GM12873 (cell line): ENCODE measurements around the gene KHSRP.

Experiments
- TF ChIP-seq, protein P1 (sequence below): IDR thresholded peaks from 2 replicates; pipeline ENCODE4 v1.5.1; 2012; ENCODE audit warnings: low read depth, mild to moderate bottlenecking, moderate library complexity, low read length, control low read depth; ENCODE audit not compliant: insufficient read depth; ENCODE audit errors: missing control alignments

The KHSRP gene

DNA sequence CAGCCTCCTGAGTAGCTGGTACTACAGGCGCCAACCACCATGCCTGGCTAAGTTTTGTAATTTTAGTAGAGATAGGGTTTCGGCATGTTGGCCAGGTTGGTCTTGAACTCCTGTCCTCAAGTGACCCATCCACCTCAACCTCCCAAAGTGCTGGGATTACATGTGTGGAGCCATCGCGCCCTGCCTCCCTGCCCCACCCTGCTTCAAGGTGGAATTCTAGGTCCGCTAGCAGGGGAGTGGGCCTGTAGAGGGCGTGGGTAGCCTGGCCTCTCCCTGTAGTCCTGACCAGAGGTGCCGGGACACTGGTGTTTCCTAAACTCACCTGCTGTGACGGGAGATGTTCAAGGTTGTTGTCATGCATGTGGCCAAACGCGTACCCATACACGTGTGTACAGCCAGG, 8.6 kb upstream of the KHSRP start:
- TF ChIP-seq, protein P1, sequence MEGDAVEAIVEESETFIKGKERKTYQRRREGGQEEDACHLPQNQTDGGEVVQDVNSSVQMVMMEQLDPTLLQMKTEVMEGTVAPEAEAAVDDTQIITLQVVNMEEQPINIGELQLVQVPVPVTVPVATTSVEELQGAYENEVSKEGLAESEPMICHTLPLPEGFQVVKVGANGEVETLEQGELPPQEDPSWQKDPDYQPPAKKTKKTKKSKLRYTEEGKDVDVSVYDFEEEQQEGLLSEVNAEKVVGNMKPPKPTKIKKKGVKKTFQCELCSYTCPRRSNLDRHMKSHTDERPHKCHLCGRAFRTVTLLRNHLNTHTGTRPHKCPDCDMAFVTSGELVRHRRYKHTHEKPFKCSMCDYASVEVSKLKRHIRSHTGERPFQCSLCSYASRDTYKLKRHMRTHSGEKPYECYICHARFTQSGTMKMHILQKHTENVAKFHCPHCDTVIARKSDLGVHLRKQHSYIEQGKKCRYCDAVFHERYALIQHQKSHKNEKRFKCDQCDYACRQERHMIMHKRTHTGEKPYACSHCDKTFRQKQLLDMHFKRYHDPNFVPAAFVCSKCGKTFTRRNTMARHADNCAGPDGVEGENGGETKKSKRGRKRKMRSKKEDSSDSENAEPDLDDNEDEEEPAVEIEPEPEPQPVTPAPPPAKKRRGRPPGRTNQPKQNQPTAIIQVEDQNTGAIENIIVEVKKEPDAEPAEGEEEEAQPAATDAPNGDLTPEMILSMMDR, result no peak

DNA sequence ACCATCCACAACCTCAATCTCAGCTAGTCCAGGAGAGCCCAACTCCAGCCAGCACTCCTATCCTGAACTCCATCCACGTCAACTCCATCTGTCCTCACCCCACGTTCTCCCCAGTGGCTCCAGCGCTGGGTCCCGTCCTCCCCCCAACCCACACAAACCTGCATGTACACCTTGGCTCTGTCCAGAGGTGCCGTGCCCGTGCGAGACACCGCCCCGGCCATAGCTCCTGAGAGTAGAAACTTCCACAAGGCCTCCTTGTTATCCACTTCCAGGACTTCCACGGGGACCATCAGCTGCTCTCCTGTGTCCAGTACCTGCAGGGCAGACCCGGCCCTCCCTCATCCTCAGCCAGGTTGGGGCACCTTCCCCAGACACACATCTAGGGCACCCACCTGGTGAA, 7.3 kb upstream of the KHSRP start:
- TF ChIP-seq, protein P1, result no peak

DNA sequence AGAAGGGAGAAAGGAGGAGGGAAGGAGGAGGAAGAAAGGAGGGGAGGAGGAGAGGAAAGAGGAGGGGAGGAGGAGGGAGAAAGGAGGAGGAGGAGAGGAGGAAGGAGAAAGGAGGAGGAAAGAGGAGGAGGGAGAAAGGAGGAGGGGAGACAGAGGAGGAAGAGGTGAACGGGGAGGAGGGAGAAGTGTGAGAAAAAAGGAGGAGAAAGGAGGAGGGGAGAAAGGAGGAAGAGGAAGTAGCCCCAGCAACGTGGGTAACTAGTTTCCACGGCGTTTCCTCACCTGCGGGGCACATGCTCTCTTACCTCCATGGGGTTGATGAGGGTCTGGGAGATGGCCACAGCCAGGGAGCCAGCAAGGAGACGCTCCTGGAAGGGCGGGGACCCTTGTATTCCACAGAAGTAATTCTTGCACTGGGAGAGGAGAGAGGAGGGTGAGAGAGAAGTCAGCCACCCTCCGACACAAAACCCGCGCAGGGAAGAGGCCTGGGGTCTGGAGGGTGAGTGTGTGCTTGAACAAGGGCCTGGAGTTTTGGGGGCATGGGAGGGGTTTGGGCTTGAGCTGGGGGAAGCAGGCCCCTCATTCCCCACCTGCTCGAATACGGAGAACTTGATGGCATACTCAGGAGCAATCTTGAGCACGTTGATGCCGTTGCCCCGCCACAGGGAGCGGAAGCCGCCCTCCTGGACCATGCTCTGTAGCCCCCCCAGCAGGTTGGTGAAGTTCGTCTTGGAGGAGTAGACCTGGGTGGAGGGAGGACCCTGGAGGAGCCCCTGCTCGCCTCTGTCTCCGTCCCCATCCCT, 5.0 kb upstream of the KHSRP start:
- TF ChIP-seq, protein P1, result no peak

DNA sequence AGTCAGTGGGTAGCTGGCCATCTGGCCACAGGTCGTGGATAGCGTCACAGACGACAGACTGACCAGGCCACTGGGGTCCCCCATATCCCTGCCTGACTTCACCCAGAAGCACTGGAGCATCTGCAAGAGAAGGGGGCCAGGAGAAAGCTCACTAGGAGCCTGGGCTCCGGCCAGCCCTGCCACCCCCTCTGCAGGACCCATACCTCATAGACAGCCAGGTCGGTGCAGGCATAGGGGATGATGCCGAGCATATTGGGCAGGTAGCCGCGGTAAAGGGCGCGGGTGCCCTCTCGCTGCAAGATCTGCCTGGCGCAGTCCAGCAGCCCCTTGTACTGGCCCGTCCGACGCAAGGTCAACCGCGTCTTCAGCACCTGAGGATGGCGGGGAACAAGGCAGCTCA, 2.5 kb upstream of the KHSRP start:
- TF ChIP-seq, protein P1, result no peak

DNA sequence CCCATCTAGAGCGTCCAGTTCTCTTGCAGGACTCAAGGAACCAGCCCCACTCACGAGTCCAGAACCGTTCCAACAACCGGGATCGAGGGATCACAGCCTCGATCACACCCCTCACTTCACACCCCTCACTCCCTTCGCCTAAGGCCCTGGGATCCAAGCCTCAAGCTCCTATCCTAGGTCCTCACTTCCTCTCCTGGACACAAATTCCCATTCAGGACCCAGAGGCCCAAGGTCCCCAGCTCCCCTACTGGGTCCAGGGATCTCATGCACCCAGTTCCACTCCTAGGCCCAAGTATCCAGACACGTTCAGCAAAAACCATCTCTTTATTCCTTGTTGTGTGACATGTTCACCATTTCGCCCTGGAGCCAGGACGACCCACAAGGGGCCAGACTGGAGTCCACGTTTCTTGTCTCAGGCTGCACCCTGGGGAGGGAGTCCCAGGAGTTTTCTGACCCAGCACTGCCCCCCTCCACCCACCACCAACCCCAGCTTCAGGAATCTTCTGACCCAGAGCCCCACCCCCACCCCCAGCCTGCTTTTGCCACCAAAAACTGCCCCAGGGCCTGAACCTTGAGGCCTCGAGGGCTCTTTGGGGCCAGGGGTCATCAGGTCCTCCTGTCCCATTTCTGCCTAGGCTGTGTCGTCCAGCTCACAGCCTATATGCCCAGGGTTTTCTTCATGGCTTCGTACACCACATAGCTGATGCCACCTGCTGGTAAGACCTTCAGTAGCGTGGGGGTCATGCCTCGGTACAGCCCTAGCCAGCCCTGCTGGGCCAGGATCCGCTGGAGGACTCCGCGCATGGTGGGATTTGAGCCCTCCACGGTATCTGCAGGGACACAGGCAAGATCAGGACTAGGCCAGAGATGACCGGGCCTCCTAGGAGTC, 1.4 kb upstream of the KHSRP start:
- TF ChIP-seq, protein P1, result peak; percentile 32

DNA sequence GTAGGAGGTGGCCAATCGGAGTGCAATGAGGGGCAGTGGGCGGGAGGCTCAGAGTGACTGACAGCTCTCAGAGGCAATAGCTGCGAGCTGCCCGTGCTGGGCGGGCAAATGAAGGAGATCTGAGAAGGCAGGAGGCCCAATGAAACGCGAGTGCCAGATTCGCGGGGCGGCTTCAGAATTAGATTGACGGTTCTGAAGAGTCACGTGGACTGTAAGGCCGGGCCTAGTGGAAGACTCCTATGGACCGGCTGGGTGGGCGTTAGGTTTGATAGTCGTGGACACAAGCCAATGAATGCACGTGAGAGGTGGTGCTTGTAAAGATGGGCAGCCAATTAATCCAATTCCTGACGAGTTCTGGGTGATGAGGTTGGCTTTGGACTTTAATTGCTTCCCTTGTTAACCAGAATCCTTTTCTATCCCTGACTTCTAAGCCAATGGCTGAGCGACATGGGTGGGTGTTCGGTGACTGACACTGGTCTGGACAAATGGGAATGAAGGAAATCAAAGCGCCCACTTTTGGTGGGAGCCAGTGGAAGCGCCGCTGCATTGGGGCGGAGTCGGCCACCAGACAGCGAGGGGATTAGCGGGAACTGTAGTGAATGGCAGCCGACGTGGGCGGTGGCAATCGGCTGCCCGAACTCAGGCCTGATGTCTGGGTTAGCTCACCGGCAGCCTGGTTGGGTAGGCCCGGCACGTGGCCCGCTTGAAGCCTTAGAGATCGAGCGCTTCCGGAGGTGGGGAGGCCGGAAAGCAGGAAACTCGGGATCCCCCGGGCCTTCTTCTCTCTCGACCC, 524 bp upstream of the KHSRP start:
- TF ChIP-seq, protein P1, result no peak

DNA sequence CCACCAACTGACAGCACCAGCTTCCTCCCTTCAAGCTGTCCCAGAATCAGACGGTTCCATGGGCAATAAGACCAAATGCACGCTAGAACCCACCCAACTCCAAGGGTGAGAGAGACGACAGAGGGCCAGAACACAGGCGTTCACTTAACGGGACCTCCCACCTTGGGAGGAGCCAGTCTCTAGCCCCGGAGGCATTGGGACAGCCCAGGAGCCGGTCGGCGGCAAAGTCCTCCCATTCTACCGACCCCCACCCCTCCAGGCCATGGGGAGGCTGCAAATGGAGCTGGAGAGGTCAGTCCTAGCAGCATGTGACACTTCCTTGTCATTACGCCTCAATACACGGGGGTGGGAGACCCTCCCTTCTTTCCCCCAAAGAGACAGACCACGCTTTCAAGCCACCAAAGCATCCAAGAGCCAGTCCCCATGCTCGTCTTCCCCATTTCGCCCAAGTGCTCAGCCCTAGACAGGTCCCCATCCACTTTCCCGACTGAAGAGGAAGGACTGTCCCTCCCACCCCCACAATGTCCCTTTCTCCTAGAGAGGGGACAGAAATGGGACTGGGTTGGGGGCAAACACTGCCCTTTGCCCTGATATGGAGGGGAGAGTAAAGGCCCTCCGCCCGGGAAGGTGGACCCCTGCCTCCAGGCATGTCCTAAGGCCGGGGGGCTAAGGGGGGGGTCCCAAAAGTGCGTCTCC, 964 bp downstream of the KHSRP start:
- TF ChIP-seq, protein P1, result no peak
